Activated T-helper 9 cell treated with anti-CD3 and anti-CD28 coated beads, Interleukin-2, amount 50 U/mL, for 16 hours (primary cell): ENCODE measurements around the gene LTO1.
"Not testable (repeated sequence)": the region's sequence is repeated elsewhere in the genome, so short reads cannot be mapped to it uniquely, and the experiment has no call there.

Source experiments
- DNase-seq: peaks from one replicate; pipeline ENCODE4 v3.0.0-alpha.2; 2020; ENCODE audit warnings: low read depth

Gene LTO1

GRCh38 chr11:69700278-69701140 lies 25.4 kb upstream of the LTO1 start:
- DNase-seq: no peak

GRCh38 chr11:69699213-69699612 lies 24.1 kb upstream of the LTO1 start:
- no peak for DNase-seq

- DNase-seq: no peak
Measured at GRCh38 chr11:69698362-69698761, 23.2 kb upstream of the LTO1 start.

GRCh38 chr11:69697861-69698260 lies 22.7 kb upstream of the LTO1 start:
- no peak for DNase-seq

- no peak for DNase-seq
Measured at GRCh38 chr11:69697469-69697843, 22.3 kb upstream of the LTO1 start.

- DNase-seq: no peak
Measured at GRCh38 chr11:69696749-69697468, 21.8 kb upstream of the LTO1 start.

- not testable (repeated sequence) for DNase-seq
Measured at GRCh38 chr11:69695995-69696394, 20.8 kb upstream of the LTO1 start.

- DNase-seq: no peak
Measured at GRCh38 chr11:69695581-69695980, 20.4 kb upstream of the LTO1 start.

- DNase-seq: no peak
Measured at GRCh38 chr11:69694781-69695180, 19.6 kb upstream of the LTO1 start.

- no peak for DNase-seq
Measured at GRCh38 chr11:69692422-69692821, 17.3 kb upstream of the LTO1 start.

GRCh38 chr11:69691463-69691862 lies 16.3 kb upstream of the LTO1 start:
- no peak for DNase-seq

- DNase-seq: no peak
Measured at GRCh38 chr11:69689484-69690319, 14.5 kb upstream of the LTO1 start.

GRCh38 chr11:69687969-69688771 lies 13.0 kb upstream of the LTO1 start:
- DNase-seq: not testable (repeated sequence)

GRCh38 chr11:69686856-69687255 lies 11.7 kb upstream of the LTO1 start:
- DNase-seq: no peak

- DNase-seq: no peak
Measured at GRCh38 chr11:69686452-69686851, 11.3 kb upstream of the LTO1 start.

- DNase-seq: no peak
Measured at GRCh38 chr11:69685348-69685747, 10.2 kb upstream of the LTO1 start.

GRCh38 chr11:69684651-69685050 lies 9.5 kb upstream of the LTO1 start:
- DNase-seq: no peak

- DNase-seq: no peak
Measured at GRCh38 chr11:69683764-69684333, 8.7 kb upstream of the LTO1 start.

- no peak for DNase-seq
Measured at GRCh38 chr11:69682681-69683326, 7.7 kb upstream of the LTO1 start.

GRCh38 chr11:69682221-69682620 lies 7.1 kb upstream of the LTO1 start:
- DNase-seq: no peak

GRCh38 chr11:69680688-69681087 lies 5.5 kb upstream of the LTO1 start:
- DNase-seq: no peak
